GM23248 (cell line): ENCODE measurements around the gene HDAC10.

Experiments
- EZH2 ChIP-seq: fragments of 200-600 bp; sonication (generic); IDR thresholded peaks from 2 replicates; pipeline ENCODE4 v1.6.1; 2018; ENCODE audit warnings: antibody characterized with exemption, mild to moderate bottlenecking; ENCODE audit not compliant: insufficient read depth, poor library complexity, severe bottlenecking
- EZH2phosphoT487 ChIP-seq: fragments of 200-600 bp; sonication (generic); IDR thresholded peaks from 2 replicates; pipeline ENCODE4 v1.6.1; 2018; ENCODE audit warnings: antibody characterized with exemption, moderate library complexity, mild to moderate bottlenecking, low read depth; ENCODE audit not compliant: insufficient read depth

DNA sequence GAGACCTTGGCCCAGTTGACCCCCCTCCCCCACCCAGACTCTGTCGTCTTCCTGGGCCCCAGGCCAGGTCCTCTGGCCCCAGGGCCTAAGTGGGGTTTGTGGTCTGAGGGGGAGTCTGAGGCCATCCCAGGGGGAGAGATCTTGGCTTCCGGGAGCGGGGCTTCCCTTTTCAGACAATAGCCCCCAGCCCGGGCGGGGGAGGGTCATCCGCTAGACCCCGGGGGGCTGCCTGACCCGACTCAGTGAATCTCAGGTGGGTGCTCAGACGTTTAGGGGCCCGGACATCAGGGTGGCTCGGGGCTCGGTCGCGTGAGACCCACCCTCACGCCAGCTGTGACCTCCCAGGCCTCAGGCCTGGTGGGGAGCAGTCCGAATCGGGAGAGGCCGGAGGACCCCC lies 18.5 kb upstream of the HDAC10 start:
- TF ChIP-seq EZH2 (no peak), EZH2phosphoT487 (no peak)
